HepG2 (cell line): Measurements from ENCODE around the gene WDR93. TPM values are rescaled to one million over a fixed set of nuclear protein-coding genes. Genes with fewer than 3 reads are reported as not detected.

Source experiments
- ATAC-seq: fragments of 200-7000 bp; cut with Tn5 transposase; 3 replicates; pipeline ENCODE4 v1.9.1; 2020; ENCODE audit warnings: mild to moderate bottlenecking, moderate library complexity
- BruUV-seq: library from RNA; stranded (reverse); fragments of 400-500 nt; replicated peaks from 2 replicates; lab custom pipeline; 2021; lab: Mats Ljungman, UMichigan
- CTCF ChIA-PET: fragments of 300-600 bp; formaldehyde crosslinking; extraction: SDS; loops from one replicate; lab custom pipeline; 2021; ENCODE audit warnings: low total read pairs, inconsistent platforms, low intra/inter-chr PET ratio; lab: Yijun Ruan, JAX
- POLR2A ChIA-PET: fragments of 350-600 bp; sonication (Branson Sonifier 250); formaldehyde crosslinking; loops from one replicate; lab custom pipeline; 2020; ENCODE audit warnings: antibody characterized with exemption, inconsistent platforms; lab: Yijun Ruan, JAX
- DNase-seq: peaks from one replicate; pipeline ENCODE4 v3.0.0-alpha.2; 2015; ENCODE audit warnings: low spot score
- FAIRE-seq: peaks from 3 replicates; lab custom pipeline; 2011; peaks lifted over from hg19 to GRCh38; lab: Jason Lieb, UNC
- H2AFZ ChIP-seq: one replicate; pipeline ENCODE4 v1.6.1; 2011; ENCODE audit warnings: low read length, inconsistent platforms
- H3K27ac ChIP-seq: fragments of 300-600 bp; 3 replicates; pipeline ENCODE4 v1.8.0; 2011; ENCODE audit warnings: mixed run types, mild to moderate bottlenecking, mixed read lengths, low read length, inconsistent platforms; ENCODE audit not compliant: insufficient read depth; ENCODE audit errors: extremely low read length
- H3K27me3 ChIP-seq, 2 experiments: fragments of 200-600 bp in 1 of 2; 2 replicates in 1 of 2; 3 replicates in 1 of 2; pipeline versions ENCODE4 v1.6.0 to v1.8.0; 2011; ENCODE audit warnings: low read length in 2 of 2, mild to moderate bottlenecking in 2 of 2, moderate library complexity in 2 of 2, inconsistent platforms in 1 of 2; ENCODE audit not compliant: insufficient read depth in 2 of 2, control insufficient read depth in 1 of 2
- H3K36me3 ChIP-seq, 2 experiments: fragments of 200-600 bp in 1 of 2; replicated peaks in 1 of 2; 2 replicates in 1 of 2; 3 replicates in 1 of 2; pipeline versions ENCODE4 v1.5.1 to v1.8.0; 2011; ENCODE audit warnings: low read length in 2 of 2, inconsistent platforms in 1 of 2; ENCODE audit not compliant: insufficient read depth in 2 of 2, control insufficient read depth in 1 of 2
- H3K4me1 ChIP-seq: 2 replicates; pipeline ENCODE4 v1.5.1; 2012; ENCODE audit warnings: low read length, inconsistent platforms; ENCODE audit not compliant: insufficient read depth
- H3K4me2 ChIP-seq: 2 replicates; pipeline ENCODE4 v1.6.0; 2011; ENCODE audit warnings: low read depth, low read length, inconsistent platforms
- H3K4me3 ChIP-seq, 3 experiments: fragments of 200-600 bp in 1 of 3; sonication (generic), shearing (Covaris generic) in 1 of 3; replicated peaks in 1 of 3; 2 replicates each; pipeline ENCODE4 v1.5.1; 2011 to 2016; ENCODE audit warnings: low read length in 3 of 3, inconsistent platforms in 2 of 3, low read depth in 2 of 3, mild to moderate bottlenecking in 2 of 3, control low read depth in 1 of 3, mixed read lengths in 1 of 3; ENCODE audit not compliant: insufficient read depth in 1 of 3
- H3K79me2 ChIP-seq: one replicate; pipeline ENCODE4 v1.6.1; 2011; ENCODE audit warnings: low read length, inconsistent platforms; ENCODE audit not compliant: insufficient read depth
- H3K9ac ChIP-seq: 2 replicates; pipeline ENCODE4 v1.6.0; 2011; ENCODE audit warnings: mild to moderate bottlenecking, low read depth, low read length, inconsistent platforms; ENCODE audit not compliant: insufficient read depth
- H3K9me3 ChIP-seq: 2 replicates; pipeline ENCODE4 v1.5.1; 2012; ENCODE audit warnings: mild to moderate bottlenecking, low read length
- H4K20me1 ChIP-seq: 2 replicates; pipeline ENCODE4 v1.6.0; 2011; ENCODE audit warnings: inconsistent platforms, mild to moderate bottlenecking, low read length, moderate library complexity; ENCODE audit not compliant: insufficient read depth
- DNMT1 ChIP-seq: sonication (generic); formaldehyde crosslinking; IDR thresholded peaks from 2 replicates; pipeline ENCODE4 v1.5.1; 2020; ENCODE audit warnings: mild to moderate bottlenecking, missing genetic modification reagents
- FOXJ3 ChIP-seq: sonication (generic); formaldehyde crosslinking; IDR thresholded peaks from 2 replicates; pipeline ENCODE4 v1.4.0; 2020; ENCODE audit warnings: missing genetic modification reagents, mild to moderate bottlenecking, borderline replicate concordance
- HOXA9 ChIP-seq: sonication (generic); formaldehyde crosslinking; IDR thresholded peaks from 2 replicates; pipeline ENCODE4 v1.8.1; 2022; ENCODE audit warnings: missing genetic modification reagents, mild to moderate bottlenecking, moderate library complexity, borderline replicate concordance
- NCOA2 ChIP-seq: sonication (generic); formaldehyde crosslinking; IDR thresholded peaks from 2 replicates; pipeline ENCODE4 v1.8.0; 2022; ENCODE audit warnings: inconsistent platforms
- SMARCE1 ChIP-seq: fragments of 450-650 bp; IDR thresholded peaks from 2 replicates; pipeline ENCODE4 v1.6.1; 2017; ENCODE audit warnings: borderline replicate concordance
- SOX13 ChIP-seq, 3 experiments: fragments of 450-650 bp in 1 of 3; sonication (generic) in 1 of 3; formaldehyde crosslinking in 1 of 3; IDR thresholded peaks in 2 of 3; conservative IDR thresholded peaks in 1 of 3; 2 replicates each; pipeline versions ENCODE4 v1.5.0 to v1.6.1; 2016 to 2020; ENCODE audit warnings: antibody characterized with exemption in 1 of 3, mild to moderate bottlenecking in 1 of 3, missing compliant biosample characterization in 1 of 3, missing genetic modification reagents in 1 of 3, moderate library complexity in 1 of 3
- SYNCRIP ChIP-seq: fragments of 200-400 bp; formaldehyde crosslinking; IDR thresholded peaks from 2 replicates; pipeline ENCODE4 v1.6.1; 2018; ENCODE audit warnings: mild to moderate bottlenecking, low read depth, low read length; ENCODE audit not compliant: insufficient read depth
- ZFAT ChIP-seq: sonication (generic); formaldehyde crosslinking; conservative IDR thresholded peaks from 2 replicates; pipeline ENCODE4 v1.8.1; 2023; ENCODE audit warnings: missing genetic modification reagents, inconsistent platforms
- ZFX ChIP-seq: sonication (generic); formaldehyde crosslinking; IDR thresholded peaks from 2 replicates; pipeline ENCODE4 v1.4.0; 2020; ENCODE audit warnings: mild to moderate bottlenecking, low read depth, missing genetic modification reagents, moderate library complexity
- ZNF562 ChIP-seq: sonication (generic); formaldehyde crosslinking; IDR thresholded peaks from 2 replicates; pipeline ENCODE4 v1.8.0; 2022; ENCODE audit warnings: missing genetic modification reagents, borderline replicate concordance
- WGBS: methylation state at CpG from one replicate; pipeline ENCODE4 v1.1.6; 2017; ENCODE audit warnings: low lambda C conversion rate; 5-methylcytosine and 5-hydroxymethylcytosine counted together
- in situ Hi-C: cut with HindIII; loops from 2 replicates; pipeline ENCODE4 v1.10.0; 2017; ENCODE audit warnings: low pct_unique_long_range_greater_than_20kb; ENCODE audit not compliant: extremely low pct_ligation_motif_present
- intact Hi-C: fragments of 100-400 bp; cut with micrococcal nuclease; formaldehyde crosslinking; loops from one replicate; pipeline ENCODE4 v1.10.0; 2022; ENCODE audit not compliant: unreplicated experiment
- polyA plus RNA-seq, 8 experiments: library from polyadenylated mRNA; depleted of rRNA in 3 of 8; stranded (reverse) in 7 of 8; unstranded in 1 of 8; fragments of >200 nt; fragmentation: Illumina TruSeq in 4 of 8; extraction: Trizol in 4 of 8; gene quantifications; 2 replicates each; pipeline versions ENCODE4 v1.2.1 to v1.2.3, GENCODE V29; 2011 to 2016; ENCODE audit warnings: low read depth in 4 of 8, missing spikeins in 1 of 8, mixed read lengths in 1 of 8; ENCODE audit not compliant: insufficient read depth in 1 of 8
- total RNA-seq, 5 experiments: library from RNA; depleted of rRNA; stranded (reverse); fragments of >200 nt; fragmentation: Illumina TruSeq; extraction: Trizol; gene quantifications; 2 replicates each; pipeline ENCODE4 v1.2.3, GENCODE V29; 2016; ENCODE audit warnings: low read depth in 1 of 5
- TF ChIP-seq, protein P1 (sequence below), 2 experiments: sonication (generic) in 1 of 2; formaldehyde crosslinking in 1 of 2; IDR thresholded peaks; 2 replicates each; pipeline versions ENCODE4 v1.5.1 to v1.6.1; 2011 to 2020; ENCODE audit warnings: borderline replicate concordance in 1 of 2, low read depth in 1 of 2, low read length in 1 of 2, mild to moderate bottlenecking in 1 of 2, missing genetic modification reagents in 1 of 2, moderate library complexity in 1 of 2
- TF ChIP-seq, protein P2 (sequence below): IDR thresholded peaks from 2 replicates; pipeline ENCODE4 v1.6.1; 2016; ENCODE audit warnings: missing genetic modification reagents, missing compliant biosample characterization
- TF ChIP-seq, protein P3 (sequence below): sonication (generic); formaldehyde crosslinking; conservative IDR thresholded peaks from 2 replicates; pipeline ENCODE4 v1.4.0; 2020; ENCODE audit warnings: mild to moderate bottlenecking, missing genetic modification reagents, moderate library complexity

The WDR93 gene
- total and polyA plus RNA-seq, 2 of the 13 experiments (the other 11 are each of a cell fraction or from before 2014, with no cell fraction given) = 0.07 TPM; not detected in 1

DNA sequence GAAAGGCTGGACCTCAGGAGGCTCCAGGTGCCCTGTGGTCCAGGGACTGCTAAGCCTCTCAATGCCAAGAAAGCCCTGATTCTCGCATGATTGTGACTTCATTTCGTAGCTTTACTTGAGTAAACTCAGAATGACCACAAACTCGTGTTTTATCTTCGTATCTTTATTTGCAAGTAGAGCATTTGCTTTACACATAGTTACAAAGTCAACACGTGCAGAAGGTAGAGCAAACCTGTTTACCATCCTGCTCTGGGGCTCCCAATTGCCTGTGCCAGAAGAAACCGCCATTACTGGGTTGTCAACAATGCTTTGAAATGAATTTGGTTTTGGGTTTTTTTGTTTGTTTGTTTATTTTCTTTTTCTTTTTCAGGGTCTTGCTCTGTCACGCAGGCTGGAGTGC, 66.3 kb downstream of the WDR93 start (continued):
- TF ChIP-seq SMARCE1 (no peak), SYNCRIP (no peak), NCOA2 (CRISPR knock-in tag) (0 out of 2 replicates have a peak, but pooled peaks have one; percentile 30), FOXJ3 (0 out of 2 replicates have a peak, but pooled peaks have one; percentile 15), ZFAT (CRISPR knock-in tag) (no peak), SOX13 (IDR thresholded peaks at IDR 0.05) (no peak), SOX13 (CRISPR knock-in tag; conservative IDR thresholded peaks at IDR 0.05 in 1 of 2, IDR thresholded peaks at IDR 0.05 in 1 of 2) (peak in 1 of 2 experiments; percentile 57; a peak in 2 of 4 replicates), HOXA9 (CRISPR knock-in tag) (no peak), DNMT1 (no peak), ZNF562 (CRISPR knock-in tag) (no peak)
- TF ChIP-seq, protein P1, sequence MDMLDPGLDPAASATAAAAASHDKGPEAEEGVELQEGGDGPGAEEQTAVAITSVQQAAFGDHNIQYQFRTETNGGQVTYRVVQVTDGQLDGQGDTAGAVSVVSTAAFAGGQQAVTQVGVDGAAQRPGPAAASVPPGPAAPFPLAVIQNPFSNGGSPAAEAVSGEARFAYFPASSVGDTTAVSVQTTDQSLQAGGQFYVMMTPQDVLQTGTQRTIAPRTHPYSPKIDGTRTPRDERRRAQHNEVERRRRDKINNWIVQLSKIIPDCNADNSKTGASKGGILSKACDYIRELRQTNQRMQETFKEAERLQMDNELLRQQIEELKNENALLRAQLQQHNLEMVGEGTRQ (IDR thresholded peaks at IDR 0.05; ENCODE audit: low read depth, low read length) = no peak
- TF ChIP-seq, protein P1 (CRISPR knock-in tag; IDR thresholded peaks at IDR 0.05; ENCODE audit: borderline replicate concordance) = no peak

DNA sequence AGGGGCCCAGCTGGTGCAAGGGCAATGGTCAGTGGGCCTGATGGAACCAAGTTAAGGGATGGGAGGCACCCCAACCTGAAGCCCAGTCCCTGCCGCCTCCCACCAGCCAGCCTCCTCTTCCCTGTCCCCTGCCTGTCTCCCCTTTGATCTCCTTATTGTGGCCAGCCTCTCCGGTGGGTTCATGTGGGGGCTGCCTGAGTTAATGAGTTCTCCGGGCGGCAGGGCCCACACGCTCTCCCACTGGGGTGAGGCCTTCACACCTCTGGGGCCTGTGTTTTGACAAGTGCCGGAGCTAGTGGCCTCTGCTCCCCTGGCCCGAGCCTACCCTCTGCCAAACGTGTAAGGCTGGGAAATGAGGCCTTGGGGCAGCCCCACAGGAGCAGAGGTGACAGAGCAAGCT, 67.7 kb downstream of the WDR93 start:
- Histone ChIP-seq H3K4me3 (no peak overlapping the region), H3K27me3 (peaks cover 10 to 18% of the 10 kb centered on the region in 2 experiments), H2AFZ (no peak overlapping the region), H3K36me3 (no peaks in the 10 kb centered on the region), H4K20me1 (no peaks in the 10 kb centered on the region), H3K4me2 (no peak overlapping the region), H3K27ac (no peak overlapping the region), H3K9me3 (no peaks in the 10 kb centered on the region), H3K9ac (no peak overlapping the region), H3K79me2 (no peaks in the 10 kb centered on the region), H3K4me1 (peaks cover 58% of the 10 kb centered on the region)
- ChIA-PET CTCF (no interaction called here), POLR2A (no interaction called here)
- 0% methylated on average over 8 of the region's 8 CpGs for WGBS
- intact Hi-C loops = no loop called here
- ATAC-seq (no peak; the same call in 2 of the 3 replicates), DNase-seq (no peak), FAIRE-seq (no peak)
- no TSS peak for BruUV-seq
- in situ Hi-C loops = loop anchor here (5.0 kb wide), 1 partner anchor 119 kb away; no protein-coding TSS in a partner anchor
- peak; percentile 14; the same call in 1 of the 2 replicates for TF ChIP-seq ZFX (CRISPR knock-in tag)
- TF ChIP-seq, protein P2, sequence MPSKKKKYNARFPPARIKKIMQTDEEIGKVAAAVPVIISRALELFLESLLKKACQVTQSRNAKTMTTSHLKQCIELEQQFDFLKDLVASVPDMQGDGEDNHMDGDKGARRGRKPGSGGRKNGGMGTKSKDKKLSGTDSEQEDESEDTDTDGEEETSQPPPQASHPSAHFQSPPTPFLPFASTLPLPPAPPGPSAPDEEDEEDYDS (CRISPR knock-in tag) = no peak
- TF ChIP-seq, protein P3, sequence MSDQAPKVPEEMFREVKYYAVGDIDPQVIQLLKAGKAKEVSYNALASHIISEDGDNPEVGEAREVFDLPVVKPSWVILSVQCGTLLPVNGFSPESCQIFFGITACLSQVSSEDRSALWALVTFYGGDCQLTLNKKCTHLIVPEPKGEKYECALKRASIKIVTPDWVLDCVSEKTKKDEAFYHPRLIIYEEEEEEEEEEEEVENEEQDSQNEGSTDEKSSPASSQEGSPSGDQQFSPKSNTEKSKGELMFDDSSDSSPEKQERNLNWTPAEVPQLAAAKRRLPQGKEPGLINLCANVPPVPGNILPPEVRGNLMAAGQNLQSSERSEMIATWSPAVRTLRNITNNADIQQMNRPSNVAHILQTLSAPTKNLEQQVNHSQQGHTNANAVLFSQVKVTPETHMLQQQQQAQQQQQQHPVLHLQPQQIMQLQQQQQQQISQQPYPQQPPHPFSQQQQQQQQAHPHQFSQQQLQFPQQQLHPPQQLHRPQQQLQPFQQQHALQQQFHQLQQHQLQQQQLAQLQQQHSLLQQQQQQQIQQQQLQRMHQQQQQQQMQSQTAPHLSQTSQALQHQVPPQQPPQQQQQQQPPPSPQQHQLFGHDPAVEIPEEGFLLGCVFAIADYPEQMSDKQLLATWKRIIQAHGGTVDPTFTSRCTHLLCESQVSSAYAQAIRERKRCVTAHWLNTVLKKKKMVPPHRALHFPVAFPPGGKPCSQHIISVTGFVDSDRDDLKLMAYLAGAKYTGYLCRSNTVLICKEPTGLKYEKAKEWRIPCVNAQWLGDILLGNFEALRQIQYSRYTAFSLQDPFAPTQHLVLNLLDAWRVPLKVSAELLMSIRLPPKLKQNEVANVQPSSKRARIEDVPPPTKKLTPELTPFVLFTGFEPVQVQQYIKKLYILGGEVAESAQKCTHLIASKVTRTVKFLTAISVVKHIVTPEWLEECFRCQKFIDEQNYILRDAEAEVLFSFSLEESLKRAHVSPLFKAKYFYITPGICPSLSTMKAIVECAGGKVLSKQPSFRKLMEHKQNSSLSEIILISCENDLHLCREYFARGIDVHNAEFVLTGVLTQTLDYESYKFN = no peak
